AG09319 (cell line): ENCODE measurements around the gene FKBP5.

ENCODE experiments used
- DNase-seq: peaks from one replicate; pipeline ENCODE4 v3.0.0-alpha.2; 2010; ENCODE audit warnings: low read depth; ENCODE audit errors: extremely low read depth
- CTCF ChIP-seq: IDR thresholded peaks from 2 replicates; pipeline ENCODE4 v1.5.1; 2011; ENCODE audit warnings: low read depth, mild to moderate bottlenecking, inconsistent platforms, low read length, moderate library complexity

The FKBP5 gene

GRCh38 chr6:35596448-35597442 lies 92.0 kb downstream of the FKBP5 start:
- TF ChIP-seq CTCF: no peak
- no peak for DNase-seq

GRCh38 chr6:35594503-35595186 lies 94.1 kb downstream of the FKBP5 start:
- no peak for DNase-seq
- no peak for TF ChIP-seq CTCF

DNA sequence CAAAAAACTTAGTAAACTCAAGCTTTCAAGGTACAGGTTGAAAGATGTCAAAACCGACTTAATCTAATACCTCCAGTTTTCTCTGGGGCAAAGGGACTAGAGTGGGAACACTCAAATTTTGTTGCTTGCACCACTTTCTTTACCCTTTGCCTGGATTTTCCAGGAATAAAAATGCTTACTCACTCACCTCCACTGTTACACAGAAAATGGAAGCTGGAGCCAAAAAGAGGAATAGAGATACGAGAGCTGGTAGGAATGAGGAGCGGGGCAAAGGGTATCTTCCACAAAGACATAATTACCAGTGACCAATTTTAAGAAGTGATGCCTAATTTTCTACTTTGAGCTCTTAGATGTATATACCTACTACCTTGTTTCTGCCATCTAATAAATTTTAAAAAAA lies 96.5 kb downstream of the FKBP5 start:
- TF ChIP-seq CTCF: no peak
- no peak for DNase-seq

- TF ChIP-seq CTCF: no peak
Measured at GRCh38 chr6:35590622-35591066, 98.1 kb downstream of the FKBP5 start.

DNA sequence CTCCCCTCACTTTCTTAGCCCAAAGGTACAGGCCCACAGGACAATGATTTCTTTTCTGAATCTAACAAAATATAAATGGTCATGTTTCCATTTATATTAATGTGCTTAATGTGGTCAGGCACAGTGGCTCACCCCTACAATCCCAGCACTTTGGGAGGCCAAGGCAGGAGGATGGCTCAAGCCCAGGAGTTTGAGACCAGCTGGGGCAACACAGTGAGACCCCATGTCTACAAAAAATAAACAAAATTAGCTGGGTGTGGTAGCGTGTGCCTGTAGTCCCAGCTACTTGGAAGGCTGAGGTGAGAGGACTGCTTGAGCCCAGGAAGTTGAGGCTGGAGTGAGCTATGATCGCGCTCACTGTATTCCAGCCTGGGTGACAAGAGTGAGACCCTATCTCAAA lies 98.8 kb downstream of the FKBP5 start:
- no peak for DNase-seq
- TF ChIP-seq CTCF: no peak

More at GRCh38 chr6:35590622-35591066, 98.1 kb downstream of the FKBP5 start:
- no peak for DNase-seq

DNA sequence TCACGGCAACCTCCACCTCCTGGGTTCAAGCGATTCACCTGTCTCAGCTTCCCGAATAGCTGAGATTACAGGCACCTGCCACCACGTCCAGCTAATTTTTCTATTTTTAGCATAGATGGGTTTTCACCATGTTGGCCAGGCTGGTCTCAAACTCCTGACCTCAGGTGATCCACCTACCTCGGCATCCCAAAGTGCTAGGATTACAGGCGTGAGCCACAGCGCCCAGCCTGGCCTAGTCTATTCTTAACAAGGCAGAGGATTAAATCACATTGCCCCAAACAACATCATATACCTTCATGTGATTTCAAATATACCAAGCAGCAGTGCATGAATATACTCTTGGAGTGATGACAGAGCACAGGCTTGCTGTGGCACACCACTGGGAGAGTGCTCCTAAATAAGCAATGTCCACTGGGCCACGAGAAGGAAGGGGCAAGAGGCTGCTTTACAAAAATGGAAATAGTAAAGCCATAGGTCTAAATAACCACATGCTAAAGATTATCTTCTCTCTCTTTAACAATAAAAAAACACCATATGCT lies 99.4 kb downstream of the FKBP5 start:
- TF ChIP-seq CTCF: no peak
- DNase-seq: no peak
